Smooth muscle cell (in vitro differentiated cells): ENCODE results near the gene SPEF1. TPM values are rescaled to one million over a fixed set of nuclear protein-coding genes. Genes with fewer than 3 reads are reported as not detected.

Experiments used
- DNase-seq: peaks from one replicate; lab custom pipeline; 2025; ENCODE audit not compliant: unreplicated experiment; lab: John Stamatoyannopoulos, UW
- H2AFZ ChIP-seq: fragments of 200-600 bp; sonication (generic); 2 replicates; pipeline ENCODE4 v1.6.0; 2016; ENCODE audit warnings: antibody characterized with exemption, low read depth, mild to moderate bottlenecking
- H3F3A ChIP-seq: fragments of 200-600 bp; sonication (generic); 2 replicates; pipeline ENCODE4 v1.6.0; 2017; ENCODE audit warnings: antibody characterized with exemption, low read depth
- H3K27ac ChIP-seq: fragments of 200-600 bp; sonication (generic); 2 replicates; pipeline ENCODE4 v1.5.1; 2016; ENCODE audit warnings: low read depth, mild to moderate bottlenecking
- H3K27me3 ChIP-seq: fragments of 200-600 bp; sonication (generic); 2 replicates; pipeline ENCODE4 v1.6.1; 2016; ENCODE audit warnings: low read depth, mild to moderate bottlenecking
- H3K36me3 ChIP-seq: fragments of 200-600 bp; sonication (generic); 2 replicates; pipeline ENCODE4 v1.5.1; 2016; ENCODE audit warnings: low read depth
- H3K4me1 ChIP-seq: fragments of 200-600 bp; sonication (generic); 2 replicates; pipeline ENCODE4 v1.5.1; 2016; ENCODE audit warnings: low read depth
- H3K4me2 ChIP-seq: fragments of 200-600 bp; sonication (generic); 2 replicates; pipeline ENCODE4 v1.6.0; 2016; ENCODE audit warnings: mild to moderate bottlenecking
- H3K4me3 ChIP-seq: fragments of 200-600 bp; sonication (generic); 2 replicates; pipeline ENCODE4 v1.5.1; 2016; ENCODE audit warnings: mild to moderate bottlenecking
- H3K79me2 ChIP-seq: fragments of 200-600 bp; sonication (generic); 2 replicates; pipeline ENCODE4 v1.6.0; 2016; ENCODE audit warnings: low read depth, mild to moderate bottlenecking
- H3K9ac ChIP-seq: fragments of 200-600 bp; sonication (generic); 2 replicates; pipeline ENCODE4 v1.6.0; 2016; ENCODE audit warnings: low read depth
- H3K9me3 ChIP-seq: fragments of 200-600 bp; sonication (generic); replicated peaks from 2 replicates; pipeline ENCODE4 v1.5.1; 2016; ENCODE audit warnings: low read depth
- H4K20me1 ChIP-seq: fragments of 200-600 bp; sonication (generic); 2 replicates; pipeline ENCODE4 v1.6.0; 2016; ENCODE audit warnings: low read depth
- WGBS: methylation state at CpG from one replicate; pipeline ENCODE4 v1.1.7; 2016; ENCODE audit warnings: low lambda C conversion rate; 5-methylcytosine and 5-hydroxymethylcytosine counted together
- polyA plus RNA-seq: library from polyadenylated mRNA; unstranded; fragments of >200 nt; fragmentation: Nextera tagmentation; extraction: Ambion mirVana; gene quantifications from 2 replicates; pipeline ENCODE4 v1.2.1, GENCODE V29; 2016
- total RNA-seq: library from RNA; depleted of rRNA; stranded (reverse); fragments of >200 nt; gene quantifications from 2 replicates; pipeline ENCODE4 v1.2.3, GENCODE V29; 2014
- TF ChIP-seq, protein P1 (sequence below): fragments of 200-600 bp; sonication (generic); IDR thresholded peaks from 2 replicates; pipeline ENCODE4 v1.5.1; 2017; ENCODE audit warnings: borderline replicate concordance, mild to moderate bottlenecking, antibody characterized with exemption; ENCODE audit not compliant: insufficient read depth, poor library complexity, severe bottlenecking

SPEF1 gene
- total and polyA plus RNA-seq, 2 experiments from 2014 or later: 0.32 to 0.36 TPM

DNA sequence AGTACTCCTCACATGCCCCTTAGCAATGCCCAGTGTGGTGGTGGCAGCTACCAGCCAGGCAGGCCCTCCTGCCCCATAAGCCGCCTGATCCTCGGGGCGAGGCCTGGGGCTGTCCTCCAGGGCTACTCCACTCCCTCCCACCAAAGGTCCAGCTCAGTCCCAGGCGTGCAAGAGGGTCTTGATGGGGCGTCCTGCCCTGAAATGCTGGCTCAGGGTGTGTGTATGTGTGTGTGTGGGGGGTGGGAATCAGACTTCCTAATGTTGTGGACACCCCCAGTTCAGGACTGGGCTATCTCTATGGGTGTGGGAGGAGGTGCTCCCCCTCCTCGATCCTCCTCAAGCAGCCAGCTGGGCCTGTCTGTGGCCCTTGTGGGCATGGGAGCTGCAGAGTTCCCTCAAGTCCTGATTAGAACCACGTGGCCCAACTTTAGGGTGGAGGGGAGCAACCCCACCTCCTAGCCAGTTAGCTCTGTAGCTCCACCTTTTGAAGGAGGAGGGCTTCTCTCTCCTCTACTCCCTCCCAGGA, 41.3 kb downstream of the SPEF1 start:
- no peaks in the 10 kb centered on the region for H3K9me3 ChIP-seq
- no peaks in the 10 kb centered on the region for H3F3A ChIP-seq
- 83% methylated on average over 7 of the region's 7 CpGs for WGBS
- no peak overlapping the region for H3K4me3 ChIP-seq
- no peaks in the 10 kb centered on the region for H4K20me1 ChIP-seq
- TF ChIP-seq, protein P1, sequence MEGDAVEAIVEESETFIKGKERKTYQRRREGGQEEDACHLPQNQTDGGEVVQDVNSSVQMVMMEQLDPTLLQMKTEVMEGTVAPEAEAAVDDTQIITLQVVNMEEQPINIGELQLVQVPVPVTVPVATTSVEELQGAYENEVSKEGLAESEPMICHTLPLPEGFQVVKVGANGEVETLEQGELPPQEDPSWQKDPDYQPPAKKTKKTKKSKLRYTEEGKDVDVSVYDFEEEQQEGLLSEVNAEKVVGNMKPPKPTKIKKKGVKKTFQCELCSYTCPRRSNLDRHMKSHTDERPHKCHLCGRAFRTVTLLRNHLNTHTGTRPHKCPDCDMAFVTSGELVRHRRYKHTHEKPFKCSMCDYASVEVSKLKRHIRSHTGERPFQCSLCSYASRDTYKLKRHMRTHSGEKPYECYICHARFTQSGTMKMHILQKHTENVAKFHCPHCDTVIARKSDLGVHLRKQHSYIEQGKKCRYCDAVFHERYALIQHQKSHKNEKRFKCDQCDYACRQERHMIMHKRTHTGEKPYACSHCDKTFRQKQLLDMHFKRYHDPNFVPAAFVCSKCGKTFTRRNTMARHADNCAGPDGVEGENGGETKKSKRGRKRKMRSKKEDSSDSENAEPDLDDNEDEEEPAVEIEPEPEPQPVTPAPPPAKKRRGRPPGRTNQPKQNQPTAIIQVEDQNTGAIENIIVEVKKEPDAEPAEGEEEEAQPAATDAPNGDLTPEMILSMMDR: no peak
- no peak overlapping the region for H2AFZ ChIP-seq
- H3K4me2 ChIP-seq: no peak overlapping the region
- no peaks in the 10 kb centered on the region for H3K79me2 ChIP-seq
- H3K27me3 ChIP-seq: no peaks in the 10 kb centered on the region
- no peak overlapping the region for H3K27ac ChIP-seq
- no peaks in the 10 kb centered on the region for H3K4me1 ChIP-seq
- H3K36me3 ChIP-seq: no peaks in the 10 kb centered on the region
- no peak for DNase-seq
- H3K9ac ChIP-seq: no peak overlapping the region

DNA sequence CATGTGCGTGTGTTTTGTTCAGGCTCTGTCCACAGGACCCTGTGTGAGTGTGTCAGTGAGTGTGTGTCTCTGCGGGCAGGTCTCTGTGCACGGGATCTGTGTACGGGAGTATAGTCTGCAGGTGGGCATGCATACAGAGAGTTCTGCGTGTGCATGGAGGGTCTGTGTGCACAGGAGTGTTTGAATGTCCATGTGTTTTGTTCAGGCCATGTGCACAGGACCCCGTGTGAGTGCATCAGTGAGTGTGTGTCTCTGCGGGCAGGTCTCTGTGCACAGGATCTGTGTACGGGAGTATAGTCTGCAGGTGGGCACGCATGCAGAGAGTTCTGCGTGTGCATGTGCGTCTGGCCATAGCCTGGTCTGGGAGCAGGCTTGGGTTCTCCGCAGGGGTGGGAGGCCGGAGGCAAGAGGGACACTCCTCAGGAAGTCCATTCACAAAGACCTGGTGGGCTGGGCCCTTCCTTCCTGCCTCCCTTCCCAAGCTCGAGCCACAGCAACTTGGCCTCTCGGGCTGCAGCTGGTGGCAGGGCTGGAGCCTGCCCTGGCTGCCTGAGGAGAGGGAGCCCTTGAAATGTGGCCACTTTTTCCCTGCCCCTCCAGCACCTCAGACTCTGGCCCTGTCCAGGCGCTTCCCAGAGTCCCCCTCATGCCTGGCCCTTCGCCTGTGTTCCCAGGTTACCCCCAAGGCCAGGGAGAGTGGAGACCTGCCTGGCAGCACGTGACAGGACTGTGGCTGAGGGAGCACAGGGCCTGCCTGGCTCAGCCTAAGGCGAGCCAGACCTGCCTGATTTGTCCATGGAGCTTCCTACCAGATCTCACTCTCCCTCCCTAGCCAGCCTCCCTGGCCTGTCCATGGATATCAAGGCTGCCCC, 42.0 kb downstream of the SPEF1 start:
- TF ChIP-seq, protein P1: no peak
- Histone ChIP-seq H3F3A (no peaks in the 10 kb centered on the region), H3K79me2 (no peaks in the 10 kb centered on the region), H2AFZ (no peak overlapping the region), H3K27me3 (no peaks in the 10 kb centered on the region), H3K4me3 (no peak overlapping the region), H3K27ac (no peak overlapping the region), H3K9ac (no peak overlapping the region), H3K9me3 (no peaks in the 10 kb centered on the region), H3K4me1 (no peaks in the 10 kb centered on the region), H4K20me1 (no peaks in the 10 kb centered on the region), H3K36me3 (no peaks in the 10 kb centered on the region), H3K4me2 (no peak overlapping the region)
- WGBS: 80% methylated on average over 19 of the region's 19 CpGs
- no peak for DNase-seq

DNA sequence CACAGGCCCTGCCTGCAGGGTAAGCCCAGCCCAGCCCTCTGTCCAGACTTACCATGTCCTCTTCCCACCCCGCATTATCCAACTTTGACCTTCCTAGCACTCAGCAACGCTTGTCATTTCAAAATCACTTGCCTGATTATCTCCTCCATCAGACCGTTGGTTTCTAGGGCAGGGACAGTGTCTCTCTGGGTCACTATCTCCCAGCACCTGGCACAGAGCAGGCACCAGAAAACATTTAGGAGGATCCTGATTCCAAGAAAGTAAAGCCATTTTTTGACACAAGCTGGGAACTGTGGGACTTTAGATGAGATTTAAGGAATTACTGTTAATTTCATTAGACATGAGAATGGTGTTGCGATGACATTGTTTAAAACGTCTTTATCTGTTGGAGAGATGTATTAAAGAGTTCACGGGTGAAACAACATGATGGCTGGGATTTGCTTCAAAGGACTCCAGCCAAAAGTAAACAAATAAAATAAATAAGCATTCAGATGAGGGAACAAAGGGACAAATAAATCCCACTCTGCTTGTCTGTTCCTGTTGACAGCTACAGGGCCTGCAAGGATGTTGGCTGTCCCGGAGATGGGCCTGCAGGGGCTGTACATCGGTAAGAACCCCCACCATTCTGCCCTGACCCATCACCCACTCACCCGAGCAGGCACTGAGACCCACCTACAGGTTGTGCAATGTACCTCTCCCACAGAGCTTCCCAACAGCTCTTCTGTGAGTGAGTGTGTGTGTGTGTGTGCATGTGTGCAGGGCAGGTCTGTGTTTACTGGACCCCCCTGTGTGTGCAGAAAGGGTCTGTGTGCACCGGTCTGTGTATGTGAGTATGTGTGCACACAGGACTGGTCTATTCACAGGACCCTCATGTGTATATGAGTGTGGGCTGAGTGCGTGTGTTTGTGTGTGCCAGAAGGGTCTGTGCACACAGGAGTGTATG, 42.9 kb downstream of the SPEF1 start:
- no peak overlapping the region for H3K27ac ChIP-seq
- no peaks in the 10 kb centered on the region for H3F3A ChIP-seq
- WGBS: 77% methylated on average over 11 of the region's 11 CpGs
- TF ChIP-seq, protein P1: no peak
- no peak overlapping the region for H2AFZ ChIP-seq
- H3K4me3 ChIP-seq: no peak overlapping the region
- DNase-seq: no peak
- no peaks in the 10 kb centered on the region for H3K36me3 ChIP-seq
- no peaks in the 10 kb centered on the region for H3K9me3 ChIP-seq
- H4K20me1 ChIP-seq: no peaks in the 10 kb centered on the region
- H3K9ac ChIP-seq: no peak overlapping the region
- H3K4me2 ChIP-seq: no peak overlapping the region
- no peaks in the 10 kb centered on the region for H3K4me1 ChIP-seq
- H3K79me2 ChIP-seq: no peaks in the 10 kb centered on the region
- H3K27me3 ChIP-seq: no peaks in the 10 kb centered on the region
